IMR-90 (cell line): ENCODE measurements around the gene INHA. TPM values are rescaled to one million over a fixed set of nuclear protein-coding genes. Genes with fewer than 3 reads are reported as not detected.

Source experiments
- ATAC-seq: fragments of 200-7000 bp; cut with Tn5 transposase; 2 replicates; pipeline ENCODE4 v1.9.1; 2020; ENCODE audit warnings: low read depth, mild to moderate bottlenecking, moderate library complexity
- BruUV-seq: library from RNA; stranded (reverse); fragments of 400-500 nt; replicated peaks from 2 replicates; lab custom pipeline; 2021; lab: Mats Ljungman, UMichigan
- CTCF ChIA-PET: fragments of 300-600 bp; formaldehyde crosslinking; extraction: SDS; loops from one replicate; lab custom pipeline; 2021; ENCODE audit warnings: antibody characterized with exemption; lab: Yijun Ruan, JAX
- POLR2A ChIA-PET: fragments of 300-600 bp; sonication (Branson Sonifier 250); formaldehyde crosslinking; loops from one replicate; lab custom pipeline; 2022; ENCODE audit warnings: antibody characterized with exemption; ENCODE audit not compliant: unreplicated experiment; lab: Charles Lee
- DNase-seq: peaks from one replicate; pipeline ENCODE4 v3.0.0; 2013
- H2AFZ ChIP-seq: replicated peaks from 2 replicates; pipeline ENCODE3; 2013; ENCODE audit warnings: low read length, mild to moderate bottlenecking; ENCODE audit not compliant: poor library complexity
- H2AK5ac ChIP-seq: 2 replicates; pipeline ENCODE4 v1.6.1; 2013; ENCODE audit warnings: low read depth, low read length, inconsistent platforms
- H2AK9ac ChIP-seq: replicated peaks from 2 replicates; pipeline ENCODE3; 2013; ENCODE audit warnings: mild to moderate bottlenecking, low read depth, low read length, moderate library complexity; ENCODE audit not compliant: poor library complexity
- H2BK120ac ChIP-seq: 2 replicates; pipeline ENCODE4 v1.6.1; 2013; ENCODE audit warnings: low read depth, low read length, inconsistent platforms
- H2BK15ac ChIP-seq: 3 replicates; pipeline ENCODE4 v1.6.1; 2013; ENCODE audit warnings: low read depth, low read length, inconsistent platforms
- H2BK20ac ChIP-seq: 2 replicates; pipeline ENCODE4 v1.6.1; 2013; ENCODE audit warnings: low read depth, mild to moderate bottlenecking, inconsistent platforms, low read length, moderate library complexity
- H2BK5ac ChIP-seq: 2 replicates; pipeline ENCODE4 v1.6.1; 2013; ENCODE audit warnings: mild to moderate bottlenecking, low read depth, low read length, inconsistent platforms; ENCODE audit not compliant: poor library complexity, severe bottlenecking
- H3K14ac ChIP-seq: replicated peaks from 2 replicates; pipeline ENCODE4 v1.6.1; 2013; ENCODE audit warnings: low read depth, low read length, inconsistent platforms
- H3K18ac ChIP-seq: 2 replicates; pipeline ENCODE4 v1.6.1; 2013; ENCODE audit warnings: low read depth, low read length, control low read depth
- H3K23ac ChIP-seq: 2 replicates; pipeline ENCODE4 v1.6.1; 2013; ENCODE audit warnings: low read depth, low read length, inconsistent platforms
- H3K27ac ChIP-seq: 2 replicates; pipeline ENCODE4 v1.5.1; 2013; ENCODE audit warnings: mild to moderate bottlenecking, control low read depth, low read length; ENCODE audit not compliant: insufficient read depth
- H3K27me3 ChIP-seq: 2 replicates; pipeline ENCODE4 v1.6.1; 2013; ENCODE audit warnings: low read length; ENCODE audit not compliant: control insufficient read depth, insufficient read depth
- H3K36me3 ChIP-seq: 2 replicates; pipeline ENCODE4 v1.6.1; 2013; ENCODE audit warnings: low read length, mixed read lengths; ENCODE audit not compliant: control insufficient read depth, insufficient read depth
- H3K4ac ChIP-seq: 2 replicates; pipeline ENCODE4 v1.6.1; 2013; ENCODE audit warnings: low read depth, low read length, inconsistent platforms
- H3K4me1 ChIP-seq: 2 replicates; pipeline ENCODE4 v1.6.1; 2013; ENCODE audit warnings: low read length, mixed read lengths; ENCODE audit not compliant: control insufficient read depth, insufficient read depth
- H3K4me2 ChIP-seq: 2 replicates; pipeline ENCODE4 v1.6.1; 2013; ENCODE audit warnings: low read depth, mild to moderate bottlenecking, control low read depth, low read length, moderate library complexity
- H3K4me3 ChIP-seq: 2 replicates; pipeline ENCODE4 v1.5.1; 2013; ENCODE audit warnings: low read depth, mild to moderate bottlenecking, control low read depth, low read length, moderate library complexity; ENCODE audit not compliant: insufficient read depth
- H3K56ac ChIP-seq: 2 replicates; pipeline ENCODE4 v1.6.1; 2013; ENCODE audit warnings: low read length, inconsistent platforms; ENCODE audit not compliant: insufficient read depth; ENCODE audit errors: extremely low read depth
- H3K79me1 ChIP-seq, 2 experiments: 2 replicates each; pipeline ENCODE4 v1.6.1; 2013; ENCODE audit warnings: low read length in 2 of 2, inconsistent platforms in 1 of 2, low read depth in 1 of 2
- H3K9ac ChIP-seq: 2 replicates; pipeline ENCODE4 v1.6.1; 2013; ENCODE audit warnings: low read depth, low read length, control low read depth
- H3K9me1 ChIP-seq: 2 replicates; pipeline ENCODE4 v1.6.1; 2013; ENCODE audit warnings: low read length, inconsistent platforms; ENCODE audit not compliant: insufficient read depth
- H3K9me3 ChIP-seq: 2 replicates; pipeline ENCODE4 v1.6.1; 2013; ENCODE audit warnings: low read length; ENCODE audit not compliant: control insufficient read depth, insufficient read depth
- H4K20me1 ChIP-seq: 2 replicates; pipeline ENCODE4 v1.6.1; 2013; ENCODE audit warnings: low read length, inconsistent platforms; ENCODE audit not compliant: insufficient read depth
- H4K5ac ChIP-seq: 2 replicates; pipeline ENCODE4 v1.6.1; 2013; ENCODE audit warnings: mild to moderate bottlenecking, low read depth, low read length, control low read depth
- H4K8ac ChIP-seq, 2 experiments: 2 replicates each; pipeline ENCODE4 v1.6.1; 2013; ENCODE audit warnings: low read depth in 2 of 2, low read length in 2 of 2, control low read depth in 1 of 2, inconsistent platforms in 1 of 2
- H4K91ac ChIP-seq: 2 replicates; pipeline ENCODE4 v1.6.1; 2013; ENCODE audit warnings: low read depth, low read length, inconsistent platforms; ENCODE audit not compliant: insufficient read depth
- BHLHE40 ChIP-seq: fragments of 150-350 bp; IDR thresholded peaks from 2 replicates; pipeline ENCODE4 v1.6.1; 2016; ENCODE audit warnings: mild to moderate bottlenecking, low read depth, low read length
- CTCF ChIP-seq: conservative IDR thresholded peaks from 2 replicates; pipeline ENCODE4 v1.5.1; 2012; ENCODE audit warnings: mild to moderate bottlenecking, low read depth, low read length, improper control_type of control experiment
- ELK1 ChIP-seq: fragments of 150-350 bp; IDR thresholded peaks from 2 replicates; pipeline ENCODE4 v1.6.1; 2016; ENCODE audit warnings: low read depth, mild to moderate bottlenecking, low read length, moderate library complexity, borderline replicate concordance
- FOS ChIP-seq: fragments of 150-350 bp; IDR thresholded peaks from 2 replicates; pipeline ENCODE4 v1.6.1; 2016; ENCODE audit warnings: low read depth, low read length
- MAZ ChIP-seq: IDR thresholded peaks from 2 replicates; pipeline ENCODE4 v1.6.1; 2012; ENCODE audit warnings: low read depth, mild to moderate bottlenecking, low read length, improper control_type of control experiment, moderate library complexity, borderline replicate concordance
- NFE2L2 ChIP-seq: fragments of 150-350 bp; IDR thresholded peaks from 2 replicates; pipeline ENCODE4 v1.6.1; 2016; ENCODE audit warnings: low read depth, mild to moderate bottlenecking, low read length
- POLR2A ChIP-seq: IDR thresholded peaks from 2 replicates; pipeline ENCODE4 v1.6.1; 2012; ENCODE audit warnings: mild to moderate bottlenecking, low read depth, low read length
- RAD21 ChIP-seq: IDR thresholded peaks from 2 replicates; pipeline ENCODE4 v1.6.1; 2012; ENCODE audit warnings: low read length, improper control_type of control experiment
- SMC3 ChIP-seq: fragments of 150-350 bp; IDR thresholded peaks from 2 replicates; pipeline ENCODE4 v1.6.1; 2016; ENCODE audit warnings: low read depth, mild to moderate bottlenecking, antibody characterized with exemption, low read length, moderate library complexity
- USF2 ChIP-seq: fragments of 150-350 bp; IDR thresholded peaks from 2 replicates; pipeline ENCODE4 v1.6.1; 2017; ENCODE audit warnings: mild to moderate bottlenecking, antibody characterized with exemption, low read length, low read depth
- WGBS, 2 experiments: methylation state at CpG; one replicate each; pipeline versions ENCODE4 v1.1.5 to v1.1.7; 2013; ENCODE audit warnings: missing lambda C conversion rate in 2 of 2; ENCODE audit not compliant: insufficient read length in 1 of 2; ENCODE audit errors: extremely low coverage in 2 of 2; 5-methylcytosine and 5-hydroxymethylcytosine counted together
- dilution Hi-C: fragments of 300-500 bp; cut with HindIII; formaldehyde crosslinking; loops from one replicate; pipeline ENCODE4 v1.14.3; 2018; ENCODE audit warnings: low sequenced_read_pairs; ENCODE audit not compliant: unreplicated experiment
- in situ Hi-C: fragments of 300-500 bp; cut with MboI; formaldehyde crosslinking; loops from 3 replicates; pipeline ENCODE4 v1.14.3; 2019; ENCODE audit warnings: low sequenced_read_pairs, inconsistent platforms, mixed read lengths
- intact Hi-C: fragments of 100-400 bp; cut with micrococcal nuclease; formaldehyde crosslinking; loops from 2 replicates; pipeline ENCODE4 v1.10.0; 2022
- polyA plus RNA-seq, 3 experiments: library from polyadenylated mRNA; depleted of rRNA; stranded (reverse); fragments of >200 nt; gene quantifications; 2 replicates each; pipeline ENCODE4 v1.2.3, GENCODE V29; 2012; ENCODE audit warnings: low replicate concordance in 1 of 3
- total RNA-seq: library from RNA; depleted of rRNA; stranded (reverse); fragments of >200 nt; gene quantifications from 2 replicates; pipeline ENCODE4 v1.2.3, GENCODE V29; 2012

INHA gene
- total and polyA plus RNA-seq, 2 of the 4 experiments (the other 2 are of a cell fraction) = 0.96 TPM; not detected in 1

GRCh38 chr2:219596954-219597551, 24.9 kb downstream of the INHA start (continued):
- TF ChIP-seq NFE2L2 = no peak

- in situ Hi-C loops = no loop called here
- CTCF ChIA-PET = interaction anchor here (2.1 kb wide), 1 partner anchor 37 kb away, joined by 7 read pairs; no protein-coding TSS in a partner anchor
- TF ChIP-seq POLR2A (peak; percentile 82), MAZ (peak; percentile 72; the same call in 1 of the 2 replicates), BHLHE40 (no peak; the same call in 1 of the 2 replicates), CTCF (no peak), ELK1 (0 out of 2 replicates have a peak, but pooled peaks have one; percentile 29), SMC3 (no peak), USF2 (peak; percentile 42; the same call in 1 of the 2 replicates), FOS (peak; percentile 5; the same call in 1 of the 2 replicates), RAD21 (no peak)
These were observed 25.6 kb downstream of the INHA start, which contains the start of gene STK11IP for GRCh38 chr2:219597552-219598307. Gene STK11IP (plus strand): TSS chr2:219597857. CDS start chr2:219598120, 263 bp downstream.

More at GRCh38 chr2:219597552-219598307, 25.6 kb downstream of the INHA start, which contains the start of gene STK11IP:
- peak within 1 kb of the TSS; percentile 88 for H3K56ac ChIP-seq
- H3K23ac ChIP-seq = peak within 1 kb of the TSS; percentile 98
- H2AK5ac ChIP-seq = peak within 1 kb of the TSS; percentile 81
- H3K36me3 ChIP-seq = peaks cover 14% of the 10 kb centered on the region
- peak within 1 kb of the TSS; percentile 63 for H3K4me3 ChIP-seq
- peak within 1 kb of the TSS; percentile 89 for H3K9ac ChIP-seq
- H3K9me1 ChIP-seq = peaks cover 6% of the 10 kb centered on the region; the same call in 1 of the 2 replicates
- H3K4me1 ChIP-seq = peaks cover 2% of the 10 kb centered on the region
- peak within 1 kb of the TSS; percentile 99 to 100 for H4K8ac ChIP-seq
- WGBS, 2 experiments = 0% methylated on average over 17 of the region's 57 CpGs; no CpG with 5 or more reads in 1 of the 2 experiments
- H3K79me1 ChIP-seq = peaks cover 9 to 14% of the 10 kb centered on the region in 2 experiments
- ATAC-seq (peak; percentile 97), DNase-seq (peak; percentile 96)
- H2BK120ac ChIP-seq = peak within 1 kb of the TSS; percentile 96
- peak within 1 kb of the TSS; percentile 88 for H3K27ac ChIP-seq
- H3K9me3 ChIP-seq = no peaks in the 10 kb centered on the region
- intact Hi-C loops = loop anchor here (2.0 to 5.0 kb wide), 3 partner anchors 21 to 90 kb away; partner anchors contain the start of gene CHPF
- H3K4me2 ChIP-seq = peak within 1 kb of the TSS; percentile 93
- H4K20me1 ChIP-seq = no peaks in the 10 kb centered on the region
- peak within 1 kb of the TSS; percentile 98 for H4K91ac ChIP-seq
- peak within 1 kb of the TSS; percentile 97 for H2AK9ac ChIP-seq
- dilution Hi-C loops = no loop called here
- peak within 1 kb of the TSS; percentile 86 for H2BK5ac ChIP-seq
- POLR2A ChIA-PET = interaction anchor here (0.6 to 0.7 kb wide), 2 partner anchors 21 to 147 kb away, joined by 4 read pairs; no protein-coding TSS in a partner anchor
- BruUV-seq = no TSS peak
- peak within 1 kb of the TSS; percentile 98 for H3K4ac ChIP-seq
- peak within 1 kb of the TSS; percentile 84 for H3K18ac ChIP-seq
- peak within 1 kb of the TSS; percentile 89 for H2BK20ac ChIP-seq
- H2AFZ ChIP-seq = peak within 1 kb of the TSS; percentile 91
- H2BK15ac ChIP-seq = peak within 1 kb of the TSS; percentile 92
- peak within 1 kb of the TSS; percentile 96 for H3K14ac ChIP-seq
- H4K5ac ChIP-seq = peak within 1 kb of the TSS; percentile 96
- no peaks in the 10 kb centered on the region; the same call in 1 of the 2 replicates for H3K27me3 ChIP-seq
